Muscle layer of duodenum (tissue), 2 donors: ENCODE measurements around the gene LGR6.
A peak's percentile ranks its signal among the peaks of the same experiment; 100 is the strongest.

Experiments used
- H3K27ac ChIP-seq: one replicate; pipeline ENCODE4 v1.7.0; 2013; ENCODE audit warnings: mild to moderate bottlenecking, low read length
- H3K27me3 ChIP-seq: one replicate; pipeline ENCODE4 v1.7.0; 2013; ENCODE audit warnings: low read depth, mild to moderate bottlenecking, control low read depth, low read length
- H3K36me3 ChIP-seq, 2 donors: one replicate each; pipeline ENCODE4 v1.7.0; 2013; ENCODE audit warnings: low read length in 2 of 2, control low read depth in 1 of 2, mild to moderate bottlenecking in 1 of 2; ENCODE audit not compliant: insufficient read depth in 2 of 2, control insufficient read depth in 1 of 2
- H3K4me1 ChIP-seq, 2 donors: one replicate each; pipeline ENCODE4 v1.7.0; 2013; ENCODE audit warnings: low read length in 2 of 2, mild to moderate bottlenecking in 2 of 2, control low read depth in 1 of 2, moderate library complexity in 1 of 2; ENCODE audit not compliant: insufficient read depth in 2 of 2, control insufficient read depth in 1 of 2
- H3K4me3 ChIP-seq, 2 donors: one replicate each; pipeline ENCODE4 v1.7.0; 2013; ENCODE audit warnings: low read length in 2 of 2, low read depth in 1 of 2, mild to moderate bottlenecking in 1 of 2
- H3K9me3 ChIP-seq, 2 donors: one replicate each; pipeline ENCODE4 v1.7.0; 2013; ENCODE audit warnings: low read length in 2 of 2, control low read depth in 1 of 2, mild to moderate bottlenecking in 1 of 2; ENCODE audit not compliant: control insufficient read depth in 1 of 2
- donor health status: healthy.

LGR6 gene

DNA sequence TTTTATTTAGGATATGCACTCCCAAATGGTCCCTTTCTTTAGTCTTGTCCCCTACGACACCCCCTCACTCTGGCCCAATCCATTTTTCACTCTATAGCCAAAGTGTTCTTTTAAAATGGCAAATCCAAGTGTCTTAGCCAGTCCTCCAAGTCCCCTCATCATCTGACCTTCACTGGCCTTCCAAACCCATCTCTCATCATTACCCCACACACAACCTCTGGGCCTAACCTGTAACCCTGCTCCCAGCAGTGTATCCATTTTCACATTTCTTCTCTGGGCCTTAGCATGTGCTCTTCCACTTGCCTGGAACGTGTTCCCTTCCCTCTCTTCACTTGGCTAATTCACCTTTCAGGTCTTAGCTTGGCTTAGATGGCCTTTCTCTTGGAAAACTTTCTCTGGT is 42.6 kb upstream of the LGR6 start:
- H3K4me1 ChIP-seq, result peaks cover 0 to 7% of the 10 kb centered on the region in 2 donors
- no peak overlapping the region for H3K27ac ChIP-seq
- H3K27me3 ChIP-seq, result no peaks in the 10 kb centered on the region
- H3K9me3 ChIP-seq, result no peaks in the 10 kb centered on the region
- no peak overlapping the region for H3K4me3 ChIP-seq
- H3K36me3 ChIP-seq, result no peaks in the 10 kb centered on the region

DNA sequence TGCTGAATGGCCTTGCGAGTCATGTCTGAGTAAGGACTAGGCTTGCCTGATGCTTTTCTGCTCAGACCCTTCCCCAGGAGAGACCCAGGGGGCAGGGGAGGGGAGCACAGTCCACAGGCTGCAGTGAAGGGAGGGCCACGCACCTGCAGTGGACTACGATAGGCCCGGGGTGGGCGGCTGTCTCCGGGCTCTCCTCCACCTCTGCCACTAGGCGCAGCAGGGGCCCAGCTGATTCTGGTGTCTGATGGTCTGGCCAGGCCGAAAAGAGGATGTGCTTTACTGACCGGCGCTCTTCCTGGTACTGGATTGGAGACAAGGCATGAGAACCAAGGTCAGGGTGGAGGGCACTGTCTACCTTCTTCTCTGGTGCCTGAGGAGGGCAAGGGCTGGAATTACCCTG is 41.2 kb upstream of the LGR6 start:
- no peak overlapping the region for H3K4me3 ChIP-seq
- peaks cover 0 to 7% of the 10 kb centered on the region in 2 donors for H3K4me1 ChIP-seq
- H3K27me3 ChIP-seq, result no peaks in the 10 kb centered on the region
- no peak overlapping the region for H3K27ac ChIP-seq
- no peaks in the 10 kb centered on the region for H3K9me3 ChIP-seq
- no peaks in the 10 kb centered on the region for H3K36me3 ChIP-seq

DNA sequence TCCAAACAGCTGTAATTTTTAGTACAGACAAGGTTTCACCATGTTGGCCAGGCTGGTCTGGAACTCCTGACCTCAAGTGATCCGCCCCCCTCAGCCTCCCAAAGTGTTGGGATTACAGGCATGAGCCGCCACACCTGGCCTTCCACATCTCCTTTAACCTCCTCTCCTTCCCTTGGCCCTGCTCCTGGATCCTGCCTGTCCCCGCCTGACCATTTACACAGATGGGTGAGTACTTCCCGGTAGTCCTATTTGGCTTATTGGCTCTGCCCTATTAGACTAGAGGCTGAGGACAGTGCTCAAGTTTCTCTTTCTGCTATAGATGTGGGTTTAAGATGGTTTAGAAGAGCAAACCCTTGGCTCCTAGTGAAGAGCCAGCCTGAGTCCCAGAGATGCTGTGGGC is 40.3 kb upstream of the LGR6 start:
- Histone ChIP-seq H3K4me3 (no peak overlapping the region), H3K9me3 (no peaks in the 10 kb centered on the region), H3K27ac (no peak overlapping the region), H3K4me1 (peaks cover 0 to 7% of the 10 kb centered on the region in 2 donors), H3K36me3 (no peaks in the 10 kb centered on the region), H3K27me3 (no peaks in the 10 kb centered on the region)

DNA sequence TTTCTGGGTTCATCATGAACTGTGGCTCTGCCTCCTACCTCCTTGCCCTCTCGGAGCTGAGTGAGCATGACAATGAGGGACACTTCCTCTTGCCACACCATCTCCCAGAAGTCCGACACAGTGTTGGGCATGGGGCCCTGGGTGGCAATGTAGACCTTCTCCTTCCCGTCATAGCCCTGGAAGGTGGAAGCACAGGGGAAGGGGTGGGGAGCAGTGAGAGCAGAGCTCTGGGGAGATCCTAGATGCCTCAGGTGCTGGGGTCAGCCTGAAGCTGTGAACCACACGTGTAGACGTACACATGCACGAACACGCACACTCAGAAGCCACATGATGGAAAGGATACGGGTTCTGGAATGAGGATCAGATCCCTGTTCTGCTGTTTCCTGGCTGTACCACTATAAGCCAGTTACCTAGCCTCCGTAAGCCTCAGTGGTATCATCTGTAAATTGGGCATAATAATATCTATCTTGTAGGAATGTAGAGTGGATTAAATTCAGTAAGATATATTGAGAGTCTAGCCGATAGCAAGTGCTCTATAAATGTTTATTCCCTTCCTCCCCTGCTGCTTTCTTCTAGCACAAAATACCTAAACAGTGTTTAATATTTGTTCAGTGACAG is 39.3 kb upstream of the LGR6 start:
- no peak overlapping the region for H3K27ac ChIP-seq
- no peaks in the 10 kb centered on the region for H3K9me3 ChIP-seq
- H3K4me1 ChIP-seq, result peaks cover 0 to 7% of the 10 kb centered on the region in 2 donors
- H3K4me3 ChIP-seq, result no peak overlapping the region
- H3K36me3 ChIP-seq, result no peaks in the 10 kb centered on the region
- H3K27me3 ChIP-seq, result no peaks in the 10 kb centered on the region

DNA sequence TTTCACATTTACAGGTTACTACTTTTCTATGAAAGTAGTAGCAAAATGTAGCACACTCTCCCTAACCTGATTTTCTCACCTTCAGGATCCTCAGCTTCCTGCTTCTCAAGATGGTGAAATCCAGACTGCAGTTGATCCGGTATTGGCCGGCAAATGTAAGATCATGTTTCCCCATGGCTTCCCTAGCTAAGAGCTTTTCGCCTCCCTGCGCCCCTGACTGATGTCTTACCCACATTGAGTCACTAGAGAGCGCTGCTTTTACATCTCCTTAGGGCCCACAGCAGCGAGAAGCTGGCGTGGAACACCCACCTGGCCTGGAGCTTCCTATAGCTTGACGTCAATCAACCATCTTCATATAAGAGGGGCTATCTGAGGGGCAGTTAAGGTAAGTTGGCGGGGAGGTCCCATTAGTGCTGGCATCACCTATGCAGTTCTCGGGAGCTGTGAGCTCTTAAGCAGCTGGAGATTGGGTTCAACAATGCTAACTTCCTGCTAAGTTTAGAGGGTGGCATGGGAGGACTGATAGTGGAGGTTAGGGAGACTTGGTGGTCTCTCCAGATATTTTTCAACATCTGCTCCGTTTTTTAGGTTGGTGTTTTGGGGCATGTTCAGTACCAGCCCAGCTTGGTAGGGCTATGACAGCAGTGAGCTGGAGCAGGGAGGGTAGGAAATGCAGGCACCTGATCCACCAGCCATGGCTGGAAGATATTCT is 38.7 kb upstream of the LGR6 start:
- no peak overlapping the region for H3K4me3 ChIP-seq
- no peaks in the 10 kb centered on the region for H3K36me3 ChIP-seq
- no peaks in the 10 kb centered on the region for H3K9me3 ChIP-seq
- H3K4me1 ChIP-seq, result peaks cover 0 to 7% of the 10 kb centered on the region in 2 donors
- H3K27ac ChIP-seq, result no peak overlapping the region
- H3K27me3 ChIP-seq, result no peaks in the 10 kb centered on the region

DNA sequence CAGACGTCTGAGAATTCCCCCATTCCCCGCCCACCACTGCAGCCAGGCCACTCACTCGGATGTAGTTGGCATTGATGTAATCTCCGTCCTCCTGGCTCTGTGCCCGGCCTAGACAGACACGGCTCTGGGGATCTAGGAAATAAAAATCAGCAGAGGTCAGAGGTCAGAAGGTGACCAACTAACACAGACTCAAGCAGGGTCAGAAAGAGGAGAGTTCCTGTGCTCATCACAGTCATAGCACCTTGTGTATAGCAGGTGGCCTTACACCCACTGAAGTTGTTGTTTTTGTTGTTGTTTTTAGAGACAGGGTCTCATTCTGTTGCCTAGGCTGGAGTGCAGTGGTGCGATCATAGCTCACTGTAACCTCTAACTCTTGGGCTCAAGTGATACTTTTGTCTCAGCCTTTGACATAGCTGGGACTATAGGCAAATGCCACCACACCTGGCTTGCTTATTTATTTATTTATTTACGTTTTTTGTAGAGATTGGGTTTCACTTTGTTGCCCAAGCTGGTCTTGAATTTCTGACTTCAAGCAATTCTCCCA is 38.0 kb upstream of the LGR6 start:
- Histone ChIP-seq H3K4me3 (no peak overlapping the region), H3K36me3 (no peaks in the 10 kb centered on the region), H3K9me3 (no peaks in the 10 kb centered on the region), H3K4me1 (peaks cover 0 to 7% of the 10 kb centered on the region in 2 donors), H3K27me3 (no peaks in the 10 kb centered on the region), H3K27ac (no peak overlapping the region)

DNA sequence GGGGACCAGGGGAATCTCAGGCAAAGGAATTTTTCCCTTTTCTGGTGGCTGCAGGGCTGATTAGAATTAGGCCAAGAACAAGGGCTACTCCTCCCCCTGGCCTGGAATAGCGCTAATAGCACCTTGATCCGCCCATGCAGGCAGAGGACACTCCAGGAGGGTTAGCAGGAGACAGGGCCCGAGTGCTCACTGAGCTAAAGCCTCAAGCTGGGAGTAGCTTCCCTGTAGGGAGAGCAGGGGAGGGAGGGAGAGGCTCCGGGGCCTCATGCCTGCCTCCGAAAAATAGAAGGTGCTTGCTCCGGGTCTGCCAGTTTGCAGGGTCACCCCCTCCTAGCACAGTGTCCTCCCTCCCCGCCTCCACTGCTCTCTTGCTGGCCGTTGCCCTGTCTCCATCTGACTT is 37.0 kb upstream of the LGR6 start:
- Histone ChIP-seq H3K36me3 (no peaks in the 10 kb centered on the region), H3K27me3 (no peaks in the 10 kb centered on the region), H3K4me3 (no peak overlapping the region), H3K9me3 (no peaks in the 10 kb centered on the region), H3K4me1 (peaks cover 0 to 7% of the 10 kb centered on the region in 2 donors), H3K27ac (no peak overlapping the region)

DNA sequence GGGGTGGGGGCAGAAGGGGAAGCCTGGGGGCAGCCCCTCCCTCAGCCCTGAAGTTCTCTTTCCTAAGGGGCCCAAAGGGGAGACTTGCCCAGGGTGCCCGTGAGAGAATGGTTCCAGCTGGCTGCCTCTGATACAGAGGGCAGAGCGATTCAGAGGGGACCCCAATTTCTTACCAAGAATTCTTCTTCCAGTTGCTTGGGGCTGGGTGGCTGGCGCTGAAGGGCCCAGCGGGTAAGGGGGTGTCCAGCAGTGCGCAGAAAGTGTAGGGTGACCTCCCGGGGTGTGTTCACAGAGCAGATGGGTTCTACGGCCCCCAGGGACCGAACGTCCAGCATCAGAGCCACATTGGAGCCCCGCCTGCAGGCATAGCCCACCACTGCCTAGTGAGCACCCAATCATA is 35.7 kb upstream of the LGR6 start:
- H3K9me3 ChIP-seq, result no peaks in the 10 kb centered on the region
- H3K27me3 ChIP-seq, result no peaks in the 10 kb centered on the region
- no peaks in the 10 kb centered on the region for H3K36me3 ChIP-seq
- peaks cover 4 to 7% of the 10 kb centered on the region in 2 donors for H3K4me1 ChIP-seq
- H3K4me3 ChIP-seq, result no peak overlapping the region
- no peak overlapping the region for H3K27ac ChIP-seq

DNA sequence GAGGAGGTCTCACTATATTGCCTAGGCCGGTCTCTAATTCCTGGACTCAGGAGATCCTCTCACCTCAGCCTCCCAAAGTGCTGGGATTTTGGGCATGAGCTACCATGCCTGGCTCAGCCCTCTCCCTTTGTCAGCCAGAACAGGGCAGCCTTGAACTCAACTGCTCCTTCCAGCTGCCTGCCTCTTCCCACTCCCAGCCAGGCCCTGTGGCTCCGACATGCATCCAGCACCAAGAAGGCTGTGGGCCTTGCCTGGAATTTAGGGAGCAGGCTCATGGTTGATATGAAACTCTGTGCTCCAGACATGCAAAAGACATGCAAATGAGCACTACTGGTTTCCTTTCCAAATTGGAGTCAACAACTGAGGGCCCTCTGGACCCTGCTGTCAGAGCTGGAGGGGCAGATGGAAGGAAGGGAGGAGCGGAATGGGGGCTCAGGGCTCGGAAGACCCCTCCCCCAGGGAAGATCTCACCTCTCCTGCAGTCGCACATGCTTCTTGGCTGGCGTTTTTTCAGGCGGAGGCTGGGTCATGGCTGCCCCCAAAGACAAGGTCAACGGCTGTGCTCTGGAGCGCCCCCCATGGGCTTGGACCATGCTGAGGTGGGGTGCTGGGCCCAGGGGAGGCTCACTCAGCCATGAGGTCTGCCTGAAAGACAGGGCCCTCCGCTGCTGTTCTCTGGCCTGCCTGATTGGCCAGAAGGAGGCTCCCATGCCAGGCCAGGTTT is 34.6 kb upstream of the LGR6 start:
- no peaks in the 10 kb centered on the region for H3K9me3 ChIP-seq
- no peak overlapping the region for H3K27ac ChIP-seq
- H3K27me3 ChIP-seq, result no peaks in the 10 kb centered on the region
- no peaks in the 10 kb centered on the region for H3K36me3 ChIP-seq
- H3K4me1 ChIP-seq, result peaks cover 7% of the 10 kb centered on the region in 2 donors
- peak overlapping the region in 1 of 2 donors; percentile 39 for H3K4me3 ChIP-seq

DNA sequence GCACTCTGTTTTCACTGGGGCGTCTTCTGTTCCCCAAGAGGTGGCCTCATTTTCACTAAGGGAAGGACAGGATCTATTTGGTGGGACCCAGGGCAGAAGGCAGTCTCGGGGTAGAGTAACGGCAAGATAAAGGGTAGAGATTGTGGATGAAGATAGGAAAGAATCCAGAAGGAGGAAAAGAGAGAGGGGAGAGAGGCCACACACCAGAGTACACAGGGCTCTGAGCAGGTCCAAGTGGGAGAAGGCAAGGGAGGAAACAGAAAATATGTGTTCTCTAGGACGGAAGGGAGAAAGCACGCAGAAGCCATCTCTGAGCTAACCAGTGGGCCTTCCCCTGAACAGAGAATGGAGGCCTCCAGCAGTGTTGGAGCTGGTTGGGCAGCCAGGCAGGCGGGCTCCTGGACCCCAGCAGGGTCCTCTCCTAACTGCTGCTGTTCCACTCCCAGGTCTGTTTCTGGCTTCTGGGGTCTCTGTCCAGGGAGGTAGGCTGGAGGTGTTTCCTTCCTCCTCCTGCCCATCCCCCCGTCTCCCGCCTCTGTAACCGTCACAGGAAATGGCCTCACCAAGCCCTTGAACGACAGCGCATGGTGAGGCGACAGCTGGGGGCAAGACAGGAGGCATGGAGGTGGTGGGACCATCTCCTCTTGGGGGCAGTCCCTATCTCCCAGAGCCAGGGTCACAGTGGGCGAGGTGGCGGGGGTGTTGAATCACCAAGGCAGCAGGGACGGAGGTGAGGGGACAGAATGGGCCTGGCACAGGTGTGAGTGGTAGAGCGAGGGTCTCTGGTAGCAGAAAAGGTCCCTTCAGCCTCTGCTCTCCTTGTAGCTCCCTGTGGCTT is 33.8 kb upstream of the LGR6 start:
- Histone ChIP-seq H3K9me3 (no peaks in the 10 kb centered on the region), H3K27ac (peak overlapping the region; percentile 63), H3K27me3 (no peaks in the 10 kb centered on the region), H3K4me3 (peak overlapping the region; percentile 19 to 39), H3K36me3 (no peaks in the 10 kb centered on the region), H3K4me1 (peaks cover 7% of the 10 kb centered on the region in 2 donors)
